Fibroblast of skin of scalp (primary cell): ENCODE results near the gene LETM1.

Experiments used
- DNase-seq: peaks from one replicate; pipeline ENCODE4 v3.0.0-alpha.2; 2013

LETM1 gene

GRCh38 chr4:1805493-1806222, 50.3 kb downstream of the LETM1 start:
- no peak for DNase-seq

- DNase-seq = no peak
These were observed 51.1 kb downstream of the LETM1 start for GRCh38 chr4:1804638-1805492.

GRCh38 chr4:1803523-1804423, 52.2 kb downstream of the LETM1 start:
- DNase-seq = no peak

- no peak for DNase-seq
These were observed 53.0 kb downstream of the LETM1 start for GRCh38 chr4:1802720-1803522.

- DNase-seq = peak; percentile 29
These were observed 53.7 kb downstream of the LETM1 start for GRCh38 chr4:1802151-1802715.

GRCh38 chr4:1801286-1801958, 54.5 kb downstream of the LETM1 start:
- no peak for DNase-seq

- DNase-seq = no peak
These were observed 55.2 kb downstream of the LETM1 start for GRCh38 chr4:1800805-1801204.

GRCh38 chr4:1799387-1800375, 56.3 kb downstream of the LETM1 start:
- DNase-seq = no peak

- no peak for DNase-seq
These were observed 57.2 kb downstream of the LETM1 start for GRCh38 chr4:1798580-1799386.

- DNase-seq = no peak
These were observed 57.9 kb downstream of the LETM1 start for GRCh38 chr4:1797861-1798579.

GRCh38 chr4:1797298-1797860, 58.6 kb downstream of the LETM1 start:
- no peak for DNase-seq

- no peak for DNase-seq
These were observed 59.3 kb downstream of the LETM1 start for GRCh38 chr4:1796486-1797204.

GRCh38 chr4:1795299-1796195, 60.4 kb downstream of the LETM1 start:
- DNase-seq = no peak

- no peak for DNase-seq
These were observed 61.1 kb downstream of the LETM1 start for GRCh38 chr4:1794809-1795298.

- DNase-seq = no peak
These were observed 61.8 kb downstream of the LETM1 start for GRCh38 chr4:1793940-1794808.
